Esophagus mucosa (tissue), 1 donor: ENCODE measurements around the gene APOA4. TPM values are rescaled to one million over a fixed set of nuclear protein-coding genes. Genes with fewer than 3 reads are reported as not detected.
"Not testable (repeated sequence)": the region's sequence is repeated elsewhere in the genome, so short reads cannot be mapped to it uniquely, and the experiment has no call there.

Experiments
- ATAC-seq: fragments of 200-7000 bp; cut with Tn5 transposase; one replicate; pipeline ENCODE4 v1.9.1; 2020
- total RNA-seq: library from RNA; stranded (reverse); gene quantifications from one replicate; pipeline ENCODE4 v1.2.4, GENCODE V29; 2023
- donor health status: DM: yes; HTN: yes; CAD: no.

The APOA4 gene
- total RNA-seq, 1 donor from 2014 or later: not detected

- ATAC-seq: no peak
These were observed 24.5 kb upstream of the APOA4 start for GRCh38 chr11:116847612-116848011.

- ATAC-seq: no peak
These were observed 21.6 kb upstream of the APOA4 start for GRCh38 chr11:116844722-116845121.

GRCh38 chr11:116843661-116844060 is 20.6 kb upstream of the APOA4 start:
- no peak for ATAC-seq

GRCh38 chr11:116842909-116843308 is 19.8 kb upstream of the APOA4 start:
- no peak for ATAC-seq

- no peak for ATAC-seq
These were observed 19.0 kb upstream of the APOA4 start for GRCh38 chr11:116842117-116842516.

GRCh38 chr11:116840746-116841296 is 17.7 kb upstream of the APOA4 start:
- no peak for ATAC-seq

- no peak for ATAC-seq
These were observed 17.2 kb upstream of the APOA4 start for GRCh38 chr11:116840224-116840745.

GRCh38 chr11:116838321-116839084 is 15.4 kb upstream of the APOA4 start:
- ATAC-seq: no peak

GRCh38 chr11:116837231-116838091 is 14.4 kb upstream of the APOA4 start, which contains the start of gene APOA1:
Gene APOA1 (minus strand): TSS chr11:116837622. CDS start chr11:116837387, 235 bp downstream.
- no peak for ATAC-seq

GRCh38 chr11:116836632-116836991 is 13.5 kb upstream of the APOA4 start:
- no peak for ATAC-seq

GRCh38 chr11:116835791-116836631 is 12.9 kb upstream of the APOA4 start:
- peak; percentile 81 for ATAC-seq

GRCh38 chr11:116835042-116835772 is 12.1 kb upstream of the APOA4 start:
- peak; percentile 14 for ATAC-seq

GRCh38 chr11:116834535-116835041 is 11.5 kb upstream of the APOA4 start:
- not testable (repeated sequence) for ATAC-seq

- ATAC-seq: no peak
These were observed 10.9 kb upstream of the APOA4 start for GRCh38 chr11:116833816-116834534.

GRCh38 chr11:116833491-116833815 is 10.3 kb upstream of the APOA4 start:
- no peak for ATAC-seq

- ATAC-seq: no peak
These were observed 9.5 kb upstream of the APOA4 start for GRCh38 chr11:116832350-116833290.

GRCh38 chr11:116831790-116832349 is 8.8 kb upstream of the APOA4 start:
- ATAC-seq: no peak

- ATAC-seq: no peak
These were observed 7.2 kb upstream of the APOA4 start for GRCh38 chr11:116830184-116830912.
